Measurements from ENCODE around the gene CDC7. TPM values are rescaled to one million over a fixed set of nuclear protein-coding genes. Genes with fewer than 3 reads are reported as not detected.

Gene CDC7
- total RNA-seq, 2 donors from 2014 or later: 0.52 to 0.90 TPM

DNA sequence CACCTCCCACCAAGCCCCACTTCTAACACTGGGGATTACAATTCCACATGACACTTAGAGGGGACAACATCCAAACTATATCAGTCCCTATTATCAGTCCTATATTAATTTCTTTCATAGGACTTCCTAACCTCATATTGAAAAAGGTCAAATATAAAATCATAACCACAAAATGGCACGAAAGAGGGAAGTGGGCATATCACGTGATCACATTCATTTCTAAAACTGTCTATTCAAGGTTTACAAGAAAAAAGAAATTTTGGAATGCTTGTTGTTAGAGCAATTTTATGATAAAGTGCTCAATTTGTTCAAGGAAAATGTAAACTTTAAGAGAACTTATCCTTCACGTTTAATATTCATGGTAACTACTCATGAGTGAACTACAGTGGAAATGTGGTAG lies 13.2 kb upstream of the CDC7 start:
- Histone ChIP-seq H3K9me3 (no peaks in the 10 kb centered on the region), H3K4me1 (no peaks in the 10 kb centered on the region), H3K27me3 (no peaks in the 10 kb centered on the region), H3K36me3 (no peaks in the 10 kb centered on the region), H3K4me3 (no peak overlapping the region), H3K27ac (no peak overlapping the region)
- DNase-seq (ENCODE audit: low spot score): no peak
- TF ChIP-seq, protein P1, sequence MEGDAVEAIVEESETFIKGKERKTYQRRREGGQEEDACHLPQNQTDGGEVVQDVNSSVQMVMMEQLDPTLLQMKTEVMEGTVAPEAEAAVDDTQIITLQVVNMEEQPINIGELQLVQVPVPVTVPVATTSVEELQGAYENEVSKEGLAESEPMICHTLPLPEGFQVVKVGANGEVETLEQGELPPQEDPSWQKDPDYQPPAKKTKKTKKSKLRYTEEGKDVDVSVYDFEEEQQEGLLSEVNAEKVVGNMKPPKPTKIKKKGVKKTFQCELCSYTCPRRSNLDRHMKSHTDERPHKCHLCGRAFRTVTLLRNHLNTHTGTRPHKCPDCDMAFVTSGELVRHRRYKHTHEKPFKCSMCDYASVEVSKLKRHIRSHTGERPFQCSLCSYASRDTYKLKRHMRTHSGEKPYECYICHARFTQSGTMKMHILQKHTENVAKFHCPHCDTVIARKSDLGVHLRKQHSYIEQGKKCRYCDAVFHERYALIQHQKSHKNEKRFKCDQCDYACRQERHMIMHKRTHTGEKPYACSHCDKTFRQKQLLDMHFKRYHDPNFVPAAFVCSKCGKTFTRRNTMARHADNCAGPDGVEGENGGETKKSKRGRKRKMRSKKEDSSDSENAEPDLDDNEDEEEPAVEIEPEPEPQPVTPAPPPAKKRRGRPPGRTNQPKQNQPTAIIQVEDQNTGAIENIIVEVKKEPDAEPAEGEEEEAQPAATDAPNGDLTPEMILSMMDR (IDR thresholded peaks at IDR 0.05): no peak

DNA sequence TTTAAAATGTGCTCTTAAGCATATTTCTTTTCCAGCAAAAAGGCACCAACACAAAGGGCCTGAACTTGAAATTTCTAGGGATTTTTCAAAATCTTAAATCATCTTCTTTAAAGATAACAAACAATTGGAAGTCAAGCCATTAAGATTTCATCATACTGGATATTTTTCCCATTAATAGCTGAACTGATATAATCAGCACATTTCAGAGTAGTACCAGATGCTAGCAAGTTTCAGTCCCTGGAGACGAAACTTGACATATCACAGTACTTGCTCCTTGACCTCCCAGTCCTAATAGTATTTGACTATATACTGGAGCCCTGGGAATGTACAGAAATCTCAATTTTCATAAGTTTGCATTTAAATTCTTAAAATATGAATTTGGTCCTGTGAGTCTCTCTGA lies 10.2 kb upstream of the CDC7 start:
- TF ChIP-seq, protein P1 (IDR thresholded peaks at IDR 0.05): no peak
- Histone ChIP-seq H3K36me3 (no peaks in the 10 kb centered on the region), H3K4me1 (no peaks in the 10 kb centered on the region), H3K27ac (no peak overlapping the region), H3K9me3 (no peaks in the 10 kb centered on the region), H3K4me3 (no peak overlapping the region), H3K27me3 (no peaks in the 10 kb centered on the region)
- DNase-seq (ENCODE audit: low spot score): no peak

DNA sequence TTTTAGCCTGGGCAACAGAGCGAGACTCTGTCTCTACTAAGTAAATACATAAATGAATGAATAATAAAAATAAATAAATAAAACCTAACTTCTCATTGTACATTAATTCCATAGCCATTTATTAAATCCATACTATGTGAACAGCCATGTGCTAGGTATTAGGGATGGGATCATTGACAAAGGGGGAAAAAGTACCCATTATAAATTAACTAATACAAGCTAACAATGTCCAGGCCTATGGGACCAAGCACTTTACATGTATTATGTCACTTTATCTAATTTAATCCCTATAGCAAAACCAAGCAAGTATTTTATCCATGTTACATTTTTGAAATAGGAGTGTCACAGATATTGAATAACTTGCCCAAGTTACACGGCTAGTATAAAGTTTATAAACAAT lies 2.6 kb upstream of the CDC7 start:
- Histone ChIP-seq H3K36me3 (no peaks in the 10 kb centered on the region), H3K27ac (no peak overlapping the region), H3K9me3 (no peaks in the 10 kb centered on the region), H3K4me3 (no peak overlapping the region), H3K4me1 (peaks cover 0 to 11% of the 10 kb centered on the region in 2 donors), H3K27me3 (no peaks in the 10 kb centered on the region)
- no peak for DNase-seq (ENCODE audit: low spot score)
- TF ChIP-seq, protein P1 (IDR thresholded peaks at IDR 0.05): no peak

DNA sequence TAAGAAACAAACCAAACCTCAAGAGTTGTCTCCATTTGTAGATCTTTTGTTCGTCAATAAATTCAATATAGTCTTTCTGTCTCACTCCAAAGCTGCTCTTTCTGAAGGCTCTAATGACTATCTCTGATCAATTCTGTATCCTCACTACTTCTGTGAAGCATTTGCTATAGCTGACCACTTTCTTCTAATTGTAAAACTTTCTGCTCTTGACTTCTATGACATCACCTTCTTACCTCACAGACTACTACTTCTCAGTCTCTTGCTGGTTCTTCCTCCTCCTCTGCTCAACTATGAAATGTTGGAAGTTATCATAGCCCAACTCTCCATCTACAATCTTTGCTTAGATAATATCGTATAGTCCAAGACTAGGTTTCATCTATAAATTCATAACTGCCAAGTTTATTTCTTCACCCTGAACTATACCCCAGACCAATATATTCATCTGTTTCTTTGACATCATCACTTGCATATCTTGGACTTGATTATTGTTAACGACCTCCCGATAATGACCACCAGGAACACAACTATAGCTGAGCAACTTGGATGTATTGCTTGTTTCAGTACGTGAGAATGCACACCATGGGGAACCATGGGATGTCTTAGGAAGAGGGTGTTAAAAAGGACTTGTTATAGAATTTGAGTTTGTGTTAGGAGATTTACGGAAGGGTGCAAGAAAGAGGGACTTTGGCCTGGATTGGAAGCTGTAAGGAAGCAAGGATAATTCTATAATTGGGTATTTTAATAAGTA lies 2.0 kb upstream of the CDC7 start:
- no peaks in the 10 kb centered on the region for H3K27me3 ChIP-seq
- no peaks in the 10 kb centered on the region for H3K36me3 ChIP-seq
- TF ChIP-seq, protein P1 (IDR thresholded peaks at IDR 0.05): no peak
- peaks cover 0 to 11% of the 10 kb centered on the region in 2 donors for H3K4me1 ChIP-seq
- DNase-seq (ENCODE audit: low spot score): no peak
- no peak overlapping the region for H3K4me3 ChIP-seq
- H3K9me3 ChIP-seq: no peaks in the 10 kb centered on the region
- H3K27ac ChIP-seq: no peak overlapping the region

DNA sequence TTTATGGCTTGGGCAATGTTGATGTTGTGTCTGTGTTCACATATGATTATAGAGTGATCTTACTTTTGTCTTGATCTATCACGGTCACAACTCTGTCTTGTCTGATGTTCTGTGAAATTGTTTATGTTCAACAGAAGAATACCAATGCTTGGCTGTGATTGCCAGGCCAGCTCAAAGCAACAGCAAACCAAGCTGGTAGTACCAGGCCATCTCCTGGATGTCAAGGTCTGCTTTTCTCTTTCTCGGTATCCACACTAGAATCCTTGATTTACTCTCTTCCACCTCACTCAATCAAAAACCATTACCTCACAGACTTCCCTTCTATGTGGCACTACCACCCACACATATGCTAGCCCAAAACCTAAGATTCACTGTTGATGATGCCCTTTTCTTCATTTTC lies 1.3 kb upstream of the CDC7 start:
- Histone ChIP-seq H3K4me3 (no peak overlapping the region), H3K36me3 (no peaks in the 10 kb centered on the region), H3K27me3 (no peaks in the 10 kb centered on the region), H3K4me1 (peaks cover 0 to 11% of the 10 kb centered on the region in 2 donors), H3K27ac (no peak overlapping the region), H3K9me3 (no peaks in the 10 kb centered on the region)
- no peak for DNase-seq (ENCODE audit: low spot score)
- TF ChIP-seq, protein P1 (IDR thresholded peaks at IDR 0.05): no peak
